Lower lobe of right lung (tissue), 2 donors: ENCODE results near the gene KCNA3. TPM values are rescaled to one million over a fixed set of nuclear protein-coding genes. Genes with fewer than 3 reads are reported as not detected.

Source experiments
- ATAC-seq, 2 donors: fragments of 200-7000 bp; cut with Tn5 transposase; one replicate each; pipeline ENCODE4 v1.9.1; 2020 to 2022; ENCODE audit warnings: mild to moderate bottlenecking in 2 of 2, moderate library complexity in 2 of 2
- DNase-seq: peaks from one replicate; pipeline ENCODE4 v3.0.0-alpha.2; 2020
- H3K27ac ChIP-seq: fragments of 200-600 bp; one replicate; pipeline ENCODE4 v1.8.0; 2022
- H3K27me3 ChIP-seq: fragments of 200-600 bp; one replicate; pipeline ENCODE4 v1.8.0; 2022; ENCODE audit warnings: low read depth
- H3K36me3 ChIP-seq: fragments of 200-600 bp; one replicate; pipeline ENCODE4 v1.8.0; 2022; ENCODE audit warnings: mild to moderate bottlenecking
- H3K4me1 ChIP-seq: fragments of 200-600 bp; one replicate; pipeline ENCODE4 v1.8.0; 2022
- H3K4me3 ChIP-seq: fragments of 200-600 bp; one replicate; pipeline ENCODE4 v1.8.0; 2022; ENCODE audit warnings: mild to moderate bottlenecking
- H3K9me3 ChIP-seq: fragments of 200-600 bp; one replicate; pipeline ENCODE4 v1.8.0; 2022
- intact Hi-C: fragments of 100-400 bp; cut with DNase I; formaldehyde crosslinking; loops from one replicate; pipeline ENCODE4 v1.11.0; 2022
- total RNA-seq: library from RNA; stranded (reverse); fragmentation: NEBNext Ultra II Directional; extraction: Animal tissue kit (Norgen Biotek cat#: 25700); gene quantifications from one replicate; pipeline ENCODE4 v1.2.1, GENCODE V29; 2021
- TF ChIP-seq, protein P1 (sequence below): fragments of 200-600 bp; IDR thresholded peaks from one replicate; pipeline ENCODE4 v1.8.0; 2022; ENCODE audit warnings: antibody characterized with exemption, mild to moderate bottlenecking
- donor health status: DM: no; HTN: yes; CAD: no; lungs with severe emphysema.

The KCNA3 gene
- total RNA-seq, 1 donor from 2014 or later, result 19.4 TPM

- intact Hi-C loops, result no loop called here
- TF ChIP-seq, protein P1, sequence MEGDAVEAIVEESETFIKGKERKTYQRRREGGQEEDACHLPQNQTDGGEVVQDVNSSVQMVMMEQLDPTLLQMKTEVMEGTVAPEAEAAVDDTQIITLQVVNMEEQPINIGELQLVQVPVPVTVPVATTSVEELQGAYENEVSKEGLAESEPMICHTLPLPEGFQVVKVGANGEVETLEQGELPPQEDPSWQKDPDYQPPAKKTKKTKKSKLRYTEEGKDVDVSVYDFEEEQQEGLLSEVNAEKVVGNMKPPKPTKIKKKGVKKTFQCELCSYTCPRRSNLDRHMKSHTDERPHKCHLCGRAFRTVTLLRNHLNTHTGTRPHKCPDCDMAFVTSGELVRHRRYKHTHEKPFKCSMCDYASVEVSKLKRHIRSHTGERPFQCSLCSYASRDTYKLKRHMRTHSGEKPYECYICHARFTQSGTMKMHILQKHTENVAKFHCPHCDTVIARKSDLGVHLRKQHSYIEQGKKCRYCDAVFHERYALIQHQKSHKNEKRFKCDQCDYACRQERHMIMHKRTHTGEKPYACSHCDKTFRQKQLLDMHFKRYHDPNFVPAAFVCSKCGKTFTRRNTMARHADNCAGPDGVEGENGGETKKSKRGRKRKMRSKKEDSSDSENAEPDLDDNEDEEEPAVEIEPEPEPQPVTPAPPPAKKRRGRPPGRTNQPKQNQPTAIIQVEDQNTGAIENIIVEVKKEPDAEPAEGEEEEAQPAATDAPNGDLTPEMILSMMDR, result no peak
Measured at GRCh38 chr1:110689868-110690267, 15.1 kb upstream of the KCNA3 start.

GRCh38 chr1:110688514-110688913 is 13.8 kb upstream of the KCNA3 start:
- Histone ChIP-seq H3K9me3 (no peaks in the 10 kb centered on the region), H3K36me3 (no peaks in the 10 kb centered on the region), H3K27me3 (no peaks in the 10 kb centered on the region), H3K4me1 (no peaks in the 10 kb centered on the region), H3K27ac (no peak overlapping the region), H3K4me3 (no peak overlapping the region)
- no peak for DNase-seq
- no peak for ATAC-seq
- intact Hi-C loops, result no loop called here
- TF ChIP-seq, protein P1, result no peak

More at GRCh38 chr1:110689868-110690267, 15.1 kb upstream of the KCNA3 start:
- H3K4me3 ChIP-seq, result no peak overlapping the region
- H3K4me1 ChIP-seq, result no peaks in the 10 kb centered on the region
- ATAC-seq (no peak), DNase-seq (no peak)
- H3K27me3 ChIP-seq, result no peaks in the 10 kb centered on the region
- no peaks in the 10 kb centered on the region for H3K9me3 ChIP-seq
- H3K27ac ChIP-seq, result no peak overlapping the region
- H3K36me3 ChIP-seq, result no peaks in the 10 kb centered on the region

GRCh38 chr1:110687250-110687649 is 12.5 kb upstream of the KCNA3 start:
- no peak overlapping the region for H3K27ac ChIP-seq
- no peaks in the 10 kb centered on the region for H3K4me1 ChIP-seq
- H3K36me3 ChIP-seq, result no peaks in the 10 kb centered on the region
- H3K27me3 ChIP-seq, result no peaks in the 10 kb centered on the region
- peak in 1 of 2 donors; percentile 43 for ATAC-seq
- TF ChIP-seq, protein P1, result no peak
- no peaks in the 10 kb centered on the region for H3K9me3 ChIP-seq
- DNase-seq, result no peak
- intact Hi-C loops, result no loop called here
- no peak overlapping the region for H3K4me3 ChIP-seq

- TF ChIP-seq, protein P1, result no peak
- H3K4me3 ChIP-seq, result no peak overlapping the region
- ATAC-seq, result peak in 1 of 2 donors; percentile 37
- no peak for DNase-seq
- intact Hi-C loops, result no loop called here
- no peaks in the 10 kb centered on the region for H3K36me3 ChIP-seq
- H3K27me3 ChIP-seq, result no peaks in the 10 kb centered on the region
- no peaks in the 10 kb centered on the region for H3K9me3 ChIP-seq
- no peak overlapping the region for H3K27ac ChIP-seq
- H3K4me1 ChIP-seq, result no peaks in the 10 kb centered on the region
Measured at GRCh38 chr1:110686188-110686587, 11.4 kb upstream of the KCNA3 start.

GRCh38 chr1:110684491-110684890 is 9.8 kb upstream of the KCNA3 start:
- H3K27ac ChIP-seq, result no peak overlapping the region
- intact Hi-C loops, result no loop called here
- DNase-seq (no peak), ATAC-seq (peak; percentile 69 to 79)
- no peaks in the 10 kb centered on the region for H3K4me1 ChIP-seq
- H3K4me3 ChIP-seq, result no peak overlapping the region
- no peaks in the 10 kb centered on the region for H3K9me3 ChIP-seq
- TF ChIP-seq, protein P1, result no peak
- no peaks in the 10 kb centered on the region for H3K36me3 ChIP-seq
- no peaks in the 10 kb centered on the region for H3K27me3 ChIP-seq

- DNase-seq, result no peak
- TF ChIP-seq, protein P1, result no peak
- no peak for ATAC-seq
- intact Hi-C loops, result no loop called here
- Histone ChIP-seq H3K4me3 (no peak overlapping the region), H3K9me3 (no peaks in the 10 kb centered on the region), H3K27ac (no peak overlapping the region), H3K27me3 (no peaks in the 10 kb centered on the region), H3K36me3 (no peaks in the 10 kb centered on the region), H3K4me1 (no peaks in the 10 kb centered on the region)
Measured at GRCh38 chr1:110682898-110683297, 8.2 kb upstream of the KCNA3 start.
